HG03108 (cell line): Measurements from ENCODE around the gene CNMD.

Experiments used
- ATAC-seq: cut with Tn5 transposase; IDR thresholded peaks from one replicate; pipeline ENCODE4 v1.9.1; 2021; ENCODE audit warnings: moderate library complexity; ENCODE audit not compliant: unreplicated experiment

Gene CNMD

GRCh38 chr13:52739468-52740071, at the start of gene CNMD:
Gene CNMD (minus strand): TSS chr13:52739820. CDS start chr13:52739701, 119 bp downstream.
- no peak for ATAC-seq

GRCh38 chr13:52788011-52788410, 48.4 kb upstream of the CNMD start:
- no peak for ATAC-seq

- no peak for ATAC-seq
Observed at GRCh38 chr13:52787235-52787634, 47.6 kb upstream of the CNMD start.

- no peak for ATAC-seq
Observed at GRCh38 chr13:52786766-52787165, 47.1 kb upstream of the CNMD start.

DNA sequence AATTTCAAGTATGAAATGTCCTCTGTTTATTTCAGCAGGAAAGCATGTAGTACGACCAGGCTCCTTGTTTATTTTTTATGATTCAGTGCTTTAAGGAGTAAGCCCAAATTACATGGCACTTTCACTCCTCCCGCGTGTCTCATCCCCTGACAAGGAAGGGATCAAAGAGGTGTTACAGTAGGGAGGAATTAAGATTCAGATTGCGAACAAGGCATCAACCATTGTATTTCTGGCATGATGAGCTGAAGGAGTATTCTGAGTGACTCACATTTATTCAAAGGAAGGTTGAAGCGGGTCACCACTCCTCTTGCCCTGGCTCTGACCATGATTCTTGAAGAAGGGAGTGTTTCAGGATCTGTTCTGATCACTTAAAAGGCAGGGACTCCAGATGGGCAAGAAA, 46.1 kb upstream of the CNMD start:
- ATAC-seq: no peak

- no peak for ATAC-seq
Observed at GRCh38 chr13:52784591-52785340, 45.1 kb upstream of the CNMD start.

DNA sequence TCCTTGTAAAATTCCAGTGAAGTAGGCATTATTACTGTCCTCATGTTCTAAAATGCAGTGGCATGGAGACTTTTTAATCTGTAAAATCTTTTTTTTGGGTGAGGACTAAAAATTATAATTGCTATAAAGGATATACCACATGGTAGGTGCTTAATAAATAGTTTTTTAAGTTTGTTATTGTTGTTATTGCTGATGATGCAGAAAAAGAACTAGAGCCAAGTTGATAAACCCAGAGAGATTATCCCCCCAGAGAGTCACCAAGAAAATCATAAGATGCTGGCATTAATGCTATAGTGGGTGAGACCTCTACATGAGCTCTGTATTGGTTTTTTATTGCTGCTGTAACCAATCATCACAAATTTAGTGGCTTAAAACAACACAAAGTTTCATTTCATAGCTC, 44.3 kb upstream of the CNMD start:
- no peak for ATAC-seq

- ATAC-seq: no peak
Observed at GRCh38 chr13:52782471-52783448, 43.1 kb upstream of the CNMD start.

- ATAC-seq: no peak
Observed at GRCh38 chr13:52780611-52781010, 41.0 kb upstream of the CNMD start.

- ATAC-seq: no peak
Observed at GRCh38 chr13:52780092-52780491, 40.5 kb upstream of the CNMD start.

DNA sequence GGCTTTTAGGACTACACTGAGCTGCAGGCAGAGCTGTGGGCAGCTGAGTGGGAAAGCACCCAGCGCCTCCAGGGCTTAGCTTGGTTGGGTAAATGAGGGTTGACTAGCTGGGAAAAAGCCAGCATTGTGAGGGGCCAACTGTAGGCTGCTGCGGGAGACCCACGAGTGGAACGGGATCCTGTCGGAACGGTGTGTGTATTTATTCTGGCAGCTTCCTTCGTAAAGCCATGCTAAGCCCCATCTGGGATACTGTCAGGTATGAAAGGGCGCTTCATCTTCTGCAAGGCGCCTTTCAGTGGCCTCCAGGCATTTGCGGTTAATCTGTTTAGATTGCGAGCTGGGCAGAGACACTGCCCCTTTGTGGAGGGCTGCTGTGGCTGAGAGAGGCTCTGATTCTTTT, 39.5 kb upstream of the CNMD start:
- ATAC-seq: no peak

DNA sequence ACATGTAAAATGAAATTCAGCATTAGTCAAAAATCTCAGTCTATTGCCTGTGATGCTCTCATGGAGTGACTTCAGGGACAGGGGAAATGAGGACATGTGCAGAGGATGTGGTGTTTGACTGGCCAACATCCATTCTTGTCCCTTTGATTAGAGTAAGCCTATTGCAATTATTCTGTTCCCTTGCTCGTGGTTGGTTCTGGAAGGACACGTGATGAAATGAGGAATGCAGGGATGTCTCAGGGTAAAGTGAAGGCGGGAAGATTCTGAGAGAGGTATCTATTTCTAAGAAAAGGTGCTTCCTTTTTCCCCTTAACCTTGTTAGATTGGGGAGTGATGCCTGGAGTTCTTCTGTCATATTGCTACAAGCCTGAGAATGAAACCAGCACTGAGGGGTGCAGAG, 37.1 kb upstream of the CNMD start:
- ATAC-seq: no peak

GRCh38 chr13:52775511-52775910, 35.9 kb upstream of the CNMD start:
- ATAC-seq: no peak

GRCh38 chr13:52767949-52768516, 28.4 kb upstream of the CNMD start:
- no peak for ATAC-seq

DNA sequence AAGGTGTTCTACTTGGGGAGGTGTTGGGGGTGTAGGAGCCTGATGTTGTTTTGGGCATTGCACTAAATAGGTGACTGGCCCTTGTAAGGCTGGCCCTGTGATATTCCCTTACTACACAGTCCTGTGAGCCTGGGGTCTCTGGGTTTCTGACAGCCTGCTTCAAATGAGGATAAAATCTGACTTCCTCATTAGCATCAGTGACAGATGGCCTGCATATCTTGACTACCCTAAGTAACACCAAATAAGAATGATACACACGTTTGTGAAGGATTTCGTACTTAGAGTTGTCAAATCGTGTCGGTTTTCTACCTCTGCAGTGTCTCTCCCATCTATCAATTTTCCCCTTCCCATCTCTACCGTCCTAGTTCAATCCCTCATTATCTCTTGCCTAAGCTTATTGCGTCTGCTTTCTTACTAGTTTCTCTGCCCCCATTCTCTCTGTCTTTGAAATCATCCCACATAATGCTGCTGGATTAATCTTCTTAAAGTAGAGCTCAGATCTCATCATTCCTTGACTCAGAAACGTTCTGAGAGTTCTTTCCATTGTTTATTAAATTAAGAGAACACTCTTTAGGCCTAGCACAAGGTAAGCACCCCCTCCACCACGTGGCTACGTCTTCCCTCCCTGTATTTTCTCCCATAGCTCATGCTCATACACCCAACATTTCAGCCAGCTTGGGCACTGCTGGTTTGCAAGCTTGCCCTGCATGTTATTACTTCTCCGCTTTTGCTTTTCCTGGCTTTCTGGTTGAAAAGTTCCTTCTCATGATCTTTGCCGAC, 26.2 kb upstream of the CNMD start:
- ATAC-seq: no peak

DNA sequence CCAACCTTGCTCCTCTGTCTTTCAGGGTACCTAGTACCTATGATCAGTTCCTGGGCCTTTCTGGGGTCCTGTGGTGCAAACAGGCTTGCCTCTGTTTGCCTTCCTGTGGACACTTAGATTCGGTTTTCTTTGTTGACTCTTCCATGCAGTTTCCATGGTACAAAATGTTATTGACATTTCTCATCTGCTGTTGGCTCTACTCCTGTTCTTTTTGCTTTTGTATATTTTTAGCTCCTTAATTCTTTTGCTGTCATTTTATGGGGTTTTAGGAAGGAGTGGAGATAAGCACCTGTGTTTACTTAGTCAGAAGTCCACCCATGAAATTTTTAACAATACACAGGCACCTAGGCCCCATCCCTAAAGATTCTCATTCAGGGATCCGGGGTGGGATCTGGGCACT, 20.5 kb upstream of the CNMD start:
- ATAC-seq: no peak

GRCh38 chr13:52758114-52758513, 18.5 kb upstream of the CNMD start:
- no peak for ATAC-seq

GRCh38 chr13:52751196-52751595, 11.6 kb upstream of the CNMD start:
- no peak for ATAC-seq

GRCh38 chr13:52750713-52751112, 11.1 kb upstream of the CNMD start:
- no peak for ATAC-seq

DNA sequence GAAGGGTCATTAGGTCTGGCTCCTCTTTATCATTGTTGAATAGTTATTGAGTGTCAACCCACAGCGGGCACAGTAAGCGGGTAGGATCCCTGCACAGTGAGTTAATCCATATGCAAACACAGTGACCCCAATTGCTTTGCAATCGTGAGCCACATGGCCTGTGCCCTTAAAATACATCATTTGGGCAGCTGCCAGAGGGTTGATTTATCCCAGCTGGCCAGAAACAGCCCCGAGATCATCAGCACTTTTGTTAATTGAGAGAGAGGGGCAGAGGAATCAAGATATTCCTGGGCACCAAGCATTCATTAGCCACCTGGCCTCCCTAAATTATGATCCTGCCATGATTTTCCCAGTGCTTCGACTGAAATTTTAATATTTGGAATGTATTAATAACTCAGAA, 9.8 kb upstream of the CNMD start:
- no peak for ATAC-seq

- no peak for ATAC-seq
Observed at GRCh38 chr13:52746141-52746540, 6.5 kb upstream of the CNMD start.
